ENCODE data around the gene CDC14C. TPM values are rescaled to one million over a fixed set of nuclear protein-coding genes. Genes with fewer than 3 reads are reported as not detected.
"Not testable (repeated sequence)": the region's sequence is repeated elsewhere in the genome, so short reads cannot be mapped to it uniquely, and the experiment has no call there.

CDC14C gene
- total RNA-seq, 1 donor: not detected

DNA sequence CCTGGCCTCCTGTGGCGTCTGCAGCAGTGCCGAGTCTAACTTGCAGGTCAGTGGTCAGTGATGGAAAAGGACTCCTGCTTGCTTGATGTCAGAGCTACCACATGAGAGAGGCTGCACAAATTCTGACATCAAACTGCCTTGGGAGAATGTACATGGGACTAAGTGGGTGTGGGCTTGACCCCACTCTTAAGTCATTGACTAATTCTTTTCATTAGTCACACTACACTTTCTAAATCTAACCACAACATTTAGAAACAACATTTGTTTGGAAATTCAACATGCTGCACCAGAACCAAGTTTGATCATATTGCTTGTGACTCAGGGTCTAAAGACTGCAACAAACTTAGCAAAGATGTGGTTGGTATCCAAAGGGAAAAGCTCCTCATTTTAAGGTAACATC is 24.4 kb upstream of the CDC14C start:
- TF ChIP-seq, protein P1, sequence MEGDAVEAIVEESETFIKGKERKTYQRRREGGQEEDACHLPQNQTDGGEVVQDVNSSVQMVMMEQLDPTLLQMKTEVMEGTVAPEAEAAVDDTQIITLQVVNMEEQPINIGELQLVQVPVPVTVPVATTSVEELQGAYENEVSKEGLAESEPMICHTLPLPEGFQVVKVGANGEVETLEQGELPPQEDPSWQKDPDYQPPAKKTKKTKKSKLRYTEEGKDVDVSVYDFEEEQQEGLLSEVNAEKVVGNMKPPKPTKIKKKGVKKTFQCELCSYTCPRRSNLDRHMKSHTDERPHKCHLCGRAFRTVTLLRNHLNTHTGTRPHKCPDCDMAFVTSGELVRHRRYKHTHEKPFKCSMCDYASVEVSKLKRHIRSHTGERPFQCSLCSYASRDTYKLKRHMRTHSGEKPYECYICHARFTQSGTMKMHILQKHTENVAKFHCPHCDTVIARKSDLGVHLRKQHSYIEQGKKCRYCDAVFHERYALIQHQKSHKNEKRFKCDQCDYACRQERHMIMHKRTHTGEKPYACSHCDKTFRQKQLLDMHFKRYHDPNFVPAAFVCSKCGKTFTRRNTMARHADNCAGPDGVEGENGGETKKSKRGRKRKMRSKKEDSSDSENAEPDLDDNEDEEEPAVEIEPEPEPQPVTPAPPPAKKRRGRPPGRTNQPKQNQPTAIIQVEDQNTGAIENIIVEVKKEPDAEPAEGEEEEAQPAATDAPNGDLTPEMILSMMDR (IDR thresholded peaks at IDR 0.05; ENCODE audit: insufficient read depth, low read length): no peak
- no peak for DNase-seq (ENCODE audit: low read depth)
- no peak overlapping the region for H3K4me3 ChIP-seq (ENCODE audit: low read depth, low read length)

DNA sequence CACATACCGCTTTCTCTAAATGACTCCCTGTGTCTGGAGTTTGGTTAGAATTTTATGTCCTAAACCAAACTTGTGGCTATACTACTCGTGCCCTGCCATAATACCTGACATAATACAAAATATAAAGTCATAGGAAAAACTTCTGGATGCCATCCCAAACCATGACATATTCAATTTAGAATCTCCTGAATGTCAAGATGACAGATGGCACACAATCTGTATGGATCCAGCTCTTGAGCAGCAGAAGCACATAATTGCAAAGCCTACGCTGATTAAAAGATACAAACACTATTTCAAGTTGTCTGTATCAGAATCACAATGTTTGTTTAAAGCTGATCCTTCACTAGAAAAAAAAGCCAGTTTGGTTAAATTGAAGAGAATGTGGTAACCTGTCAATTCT is 22.4 kb upstream of the CDC14C start:
- H3K4me3 ChIP-seq (ENCODE audit: low read depth, low read length): no peak overlapping the region
- TF ChIP-seq, protein P1 (IDR thresholded peaks at IDR 0.05; ENCODE audit: insufficient read depth, low read length): no peak
- no peak for DNase-seq (ENCODE audit: low read depth)

DNA sequence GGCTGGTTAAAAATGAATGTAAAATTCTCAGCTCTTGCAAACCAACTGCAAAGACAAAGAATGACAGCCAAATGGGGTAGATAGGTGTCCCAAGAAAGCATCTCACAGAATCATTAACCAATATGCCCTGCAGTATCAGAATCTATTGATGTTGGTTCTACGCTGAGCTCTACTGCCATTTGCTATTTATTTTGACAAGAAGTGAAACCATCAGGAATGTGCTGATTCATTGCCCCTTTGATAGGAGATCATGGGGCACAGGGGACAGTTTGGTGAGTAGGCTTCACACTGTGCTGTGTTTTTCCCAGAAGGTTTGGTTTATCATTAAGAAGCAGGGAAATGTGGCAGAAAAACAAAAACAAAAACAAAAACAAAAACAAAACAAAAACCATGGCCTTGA is 19.4 kb upstream of the CDC14C start:
- DNase-seq (ENCODE audit: low read depth): no peak
- TF ChIP-seq, protein P1 (IDR thresholded peaks at IDR 0.05; ENCODE audit: insufficient read depth, low read length): no peak
- H3K4me3 ChIP-seq (ENCODE audit: low read depth, low read length): no peak overlapping the region

DNA sequence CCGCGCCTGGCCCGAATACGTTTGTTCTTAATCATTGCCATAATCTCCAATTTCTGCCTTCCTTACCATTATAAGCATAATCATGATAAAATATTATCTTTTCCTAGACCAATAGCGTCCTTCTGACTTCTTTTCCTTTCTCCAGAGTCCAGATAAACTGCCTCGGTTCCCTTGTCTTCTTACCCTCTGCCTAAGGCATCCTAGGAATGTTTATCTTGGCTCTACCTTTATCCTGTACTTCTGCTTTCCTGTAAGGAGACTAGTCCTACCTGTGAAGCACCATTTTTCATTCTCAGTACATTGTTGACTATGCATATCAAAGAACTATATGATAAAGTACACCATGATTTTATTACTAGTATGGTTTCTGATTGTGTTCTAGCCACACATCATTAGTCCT is 18.7 kb upstream of the CDC14C start:
- not testable (repeated sequence) for DNase-seq (ENCODE audit: low read depth); H3K4me3 ChIP-seq (ENCODE audit: low read depth, low read length)

DNA sequence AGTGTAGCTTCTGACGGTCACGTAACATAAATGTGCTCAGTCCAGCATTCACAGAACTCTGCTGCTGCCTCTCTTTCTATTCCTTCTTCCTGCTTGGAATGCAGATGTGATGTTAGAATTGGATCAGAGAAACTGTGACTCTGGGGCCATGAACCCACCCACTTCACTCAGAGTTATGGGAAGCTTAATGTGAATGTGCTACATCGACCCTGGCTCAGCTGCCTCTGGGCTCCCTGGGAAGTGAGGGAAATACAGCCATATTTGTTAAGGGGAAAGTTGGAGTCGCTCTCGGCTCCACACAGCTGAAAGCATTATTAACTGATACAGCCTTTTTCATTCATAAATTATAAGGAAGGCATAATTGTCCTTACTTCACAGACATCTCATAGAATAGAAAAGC is 14.5 kb upstream of the CDC14C start:
- H3K4me3 ChIP-seq (ENCODE audit: low read depth, low read length); DNase-seq (ENCODE audit: low read depth): not testable (repeated sequence)

DNA sequence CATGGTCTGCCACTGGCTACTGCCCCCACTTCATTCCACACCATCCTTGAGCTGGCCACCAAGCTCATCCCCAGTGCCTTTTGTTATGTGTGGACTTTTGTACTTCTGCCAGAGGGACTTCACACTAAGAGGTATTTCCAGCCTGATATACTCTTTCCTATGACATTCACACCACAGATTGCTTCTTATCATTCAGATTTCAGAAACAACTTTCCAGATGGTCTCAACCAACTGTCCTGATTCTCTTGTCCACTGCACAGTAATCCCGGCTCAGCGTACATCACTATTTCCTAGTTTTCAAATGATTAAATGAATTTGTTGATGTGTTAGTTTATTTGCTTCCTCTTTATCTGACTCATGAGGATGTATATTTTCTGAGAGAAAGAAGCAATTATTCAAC is 7.1 kb downstream of the CDC14C start:
- TF ChIP-seq, protein P1 (IDR thresholded peaks at IDR 0.05; ENCODE audit: insufficient read depth, low read length): no peak
- H3K4me3 ChIP-seq (ENCODE audit: low read depth, low read length): no peak overlapping the region
- no peak for DNase-seq (ENCODE audit: low read depth)

DNA sequence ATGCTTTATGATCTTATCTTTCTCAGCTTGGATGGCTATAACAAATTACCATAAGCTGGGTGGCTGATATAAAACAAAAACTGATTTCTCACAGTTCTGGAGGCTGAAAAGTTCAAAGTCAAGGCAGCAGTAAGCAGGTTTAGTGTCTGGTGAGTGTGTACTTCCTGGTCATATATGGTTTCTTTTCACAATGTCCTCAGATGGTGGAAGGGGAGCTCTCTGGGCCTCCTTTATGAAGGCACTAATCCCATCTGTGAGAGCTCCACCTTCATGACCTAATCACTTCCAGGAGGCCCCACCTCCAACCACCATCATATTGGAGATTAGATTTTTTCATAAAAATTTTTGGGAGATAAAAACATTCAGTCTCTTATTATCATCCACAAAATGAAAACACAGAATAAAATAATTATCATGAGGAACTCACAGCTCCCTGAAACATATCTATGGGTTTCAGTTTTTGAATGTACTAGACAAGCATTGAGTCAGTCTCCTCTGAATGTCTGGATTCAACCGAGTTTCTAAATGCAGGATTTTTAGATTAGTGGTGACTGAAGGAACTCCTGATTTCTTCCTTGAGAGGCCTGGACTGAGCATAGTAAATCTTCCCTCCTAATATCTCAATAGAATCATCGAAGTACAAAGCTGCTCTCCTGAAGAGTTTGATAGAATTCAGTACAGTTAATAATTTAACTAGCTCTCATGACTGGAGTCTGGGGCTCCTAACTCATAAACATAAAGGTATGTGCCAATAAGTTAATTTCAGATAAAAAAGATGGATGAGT is 8.0 kb downstream of the CDC14C start:
- DNase-seq (ENCODE audit: low read depth): no peak
- no peak overlapping the region for H3K4me3 ChIP-seq (ENCODE audit: low read depth, low read length)
- TF ChIP-seq, protein P1 (IDR thresholded peaks at IDR 0.05; ENCODE audit: insufficient read depth, low read length): no peak

DNA sequence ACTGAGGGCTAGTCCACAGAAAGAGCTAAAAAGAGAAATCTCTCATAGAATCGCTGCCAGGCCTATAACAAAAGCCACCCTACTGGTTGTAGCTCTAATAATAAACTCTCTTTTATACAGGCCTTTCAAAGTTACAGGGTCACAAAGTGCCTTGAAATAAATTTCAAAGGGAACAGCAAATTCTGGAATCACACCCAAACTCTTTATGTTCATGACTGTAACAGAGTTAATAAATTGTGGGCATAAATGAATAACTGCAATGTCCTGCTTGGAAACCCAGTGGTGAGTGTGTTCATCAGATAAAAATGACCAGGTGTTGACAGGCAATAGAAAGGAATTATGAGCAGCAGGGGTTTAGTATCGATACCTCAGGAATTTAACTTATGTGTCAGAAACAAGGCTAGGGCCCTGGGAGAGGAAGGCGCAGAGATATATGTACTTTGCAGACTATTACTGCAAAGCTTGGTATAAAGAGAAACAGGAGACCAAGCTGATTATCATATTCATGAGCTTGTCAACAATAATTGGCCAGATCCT is 9.3 kb downstream of the CDC14C start:
- no peak overlapping the region for H3K4me3 ChIP-seq (ENCODE audit: low read depth, low read length)
- DNase-seq (ENCODE audit: low read depth): no peak
- TF ChIP-seq, protein P1 (IDR thresholded peaks at IDR 0.05; ENCODE audit: insufficient read depth, low read length): no peak

All from fibroblast of the aortic adventitia (primary cell).